NCI-H2227 treated with DMSO at 0.1 percent for 48 hours (cell line): ENCODE measurements around the gene PRKAR2B.
A peak's percentile ranks its signal among the peaks of the same experiment; 100 is the strongest.
"Not testable (repeated sequence)": the region's sequence is repeated elsewhere in the genome, so short reads cannot be mapped to it uniquely, and the experiment has no call there.

Source experiments
- DNase-seq: peaks from one replicate; lab custom pipeline; 2025; lab: John Stamatoyannopoulos, UW

PRKAR2B gene

GRCh38 chr7:107078517-107078966, 34.0 kb downstream of the PRKAR2B start:
- DNase-seq: peak; percentile 39

GRCh38 chr7:107079212-107079940, 34.9 kb downstream of the PRKAR2B start:
- DNase-seq: no peak

GRCh38 chr7:107080099-107080505, 35.6 kb downstream of the PRKAR2B start:
- no peak for DNase-seq

GRCh38 chr7:107080533-107080932, 36.0 kb downstream of the PRKAR2B start:
- DNase-seq: no peak

GRCh38 chr7:107085180-107085579, 40.7 kb downstream of the PRKAR2B start:
- DNase-seq: no peak

GRCh38 chr7:107089627-107090026, 45.1 kb downstream of the PRKAR2B start:
- DNase-seq: no peak

- DNase-seq: no peak
Measured at GRCh38 chr7:107090457-107090856, 46.0 kb downstream of the PRKAR2B start.

GRCh38 chr7:107091306-107091705, 46.8 kb downstream of the PRKAR2B start:
- DNase-seq: no peak

- not testable (repeated sequence) for DNase-seq
Measured at GRCh38 chr7:107093671-107094070, 49.2 kb downstream of the PRKAR2B start.

GRCh38 chr7:107099154-107099553, 54.6 kb downstream of the PRKAR2B start:
- DNase-seq: not testable (repeated sequence)

- no peak for DNase-seq
Measured at GRCh38 chr7:107100824-107101223, 56.3 kb downstream of the PRKAR2B start.

- DNase-seq: no peak
Measured at GRCh38 chr7:107103369-107103768, 58.9 kb downstream of the PRKAR2B start.

GRCh38 chr7:107104801-107105200, 60.3 kb downstream of the PRKAR2B start:
- no peak for DNase-seq

GRCh38 chr7:107105591-107106245, 61.2 kb downstream of the PRKAR2B start:
- DNase-seq: no peak

- DNase-seq: no peak
Measured at GRCh38 chr7:107108793-107109371, 64.4 kb downstream of the PRKAR2B start.

GRCh38 chr7:107109955-107110354, 65.5 kb downstream of the PRKAR2B start:
- no peak for DNase-seq

GRCh38 chr7:107111196-107111595, 66.7 kb downstream of the PRKAR2B start:
- no peak for DNase-seq

- DNase-seq: no peak
Measured at GRCh38 chr7:107113866-107114265, 69.4 kb downstream of the PRKAR2B start.

GRCh38 chr7:107115114-107115513, 70.6 kb downstream of the PRKAR2B start:
- no peak for DNase-seq

GRCh38 chr7:107115762-107116540, 71.4 kb downstream of the PRKAR2B start:
- DNase-seq: no peak

GRCh38 chr7:107118109-107118900, 73.8 kb downstream of the PRKAR2B start:
- DNase-seq: peak; percentile 23
